Testis (tissue), 3 donors: ENCODE results near the gene ZFR. TPM values are rescaled to one million over a fixed set of nuclear protein-coding genes. Genes with fewer than 3 reads are reported as not detected.

Experiments
- DNase-seq: peaks from one replicate; pipeline ENCODE4 v3.0.0-alpha.2; 2019
- H3K27ac ChIP-seq, 2 donors: fragments of 200-600 bp; sonication (generic); one replicate each; pipeline ENCODE4 v1.5.1; 2019
- H3K27me3 ChIP-seq: fragments of 200-600 bp; sonication (generic); one replicate; pipeline ENCODE4 v1.5.1; 2019
- H3K36me3 ChIP-seq: fragments of 200-600 bp; sonication (generic); one replicate; pipeline ENCODE4 v1.5.1; 2017; ENCODE audit warnings: low read depth; ENCODE audit errors: missing control alignments
- H3K4me1 ChIP-seq: fragments of 200-600 bp; sonication (generic); one replicate; pipeline ENCODE4 v1.5.1; 2019
- H3K4me3 ChIP-seq, 2 donors: fragments of 200-600 bp; sonication (generic); one replicate each; pipeline ENCODE4 v1.5.1; 2017 to 2019
- H3K9me3 ChIP-seq: fragments of 200-600 bp; sonication (generic); one replicate; pipeline ENCODE4 v1.5.1; 2017
- CTCF ChIP-seq, 3 experiments: fragments of 450-650 bp in 2 of 3; fragments of 200-600 bp in 1 of 3; sonication (generic) in 1 of 3; IDR thresholded peaks; one replicate each; pipeline ENCODE4 v1.5.1; 2016 to 2019; ENCODE audit warnings: antibody characterized with exemption in 3 of 3, mild to moderate bottlenecking in 2 of 3, moderate library complexity in 1 of 3
- POLR2A ChIP-seq: fragments of 450-650 bp; IDR thresholded peaks from one replicate; pipeline ENCODE4 v1.6.1; 2017; ENCODE audit warnings: antibody characterized with exemption, mild to moderate bottlenecking, moderate library complexity
- WGBS, 2 donors: methylation state at CpG; one replicate each; pipeline ENCODE4 v1.1.5; 2018; 5-methylcytosine and 5-hydroxymethylcytosine counted together
- intact Hi-C: fragments of 100-400 bp; cut with DNase I; formaldehyde crosslinking; loops from one replicate; pipeline ENCODE4 v1.15.1; 2023; ENCODE audit warnings: low total_unique reads
- polyA plus RNA-seq: library from polyadenylated mRNA; stranded (reverse); fragments of 350-450 nt; fragmentation: Illumina TruSeq; extraction: RNeasy Lipid Tissue Mini Kit (QIAGEN cat#74804); gene quantifications from one replicate; pipeline ENCODE4 v1.2.3, GENCODE V29; 2014; ENCODE audit warnings: low read depth, low replicate concordance; ENCODE audit not compliant: insufficient read depth
- total RNA-seq, 2 donors: library from RNA; depleted of rRNA; stranded (reverse); fragments of >200 nt; gene quantifications; one replicate each; pipeline ENCODE4 v1.2.3, GENCODE V29; 2016

Gene ZFR
- total and polyA plus RNA-seq, 3 donors from 2014 or later = 77.1 to 112 (median 97.2) TPM

- no peaks in the 10 kb centered on the region for H3K36me3 ChIP-seq
- TF ChIP-seq POLR2A = no peak
- TF ChIP-seq CTCF (IDR thresholded peaks at IDR 0.05) = no peak
- 92 to 96% methylated on average over 1 of the region's 1 CpG for WGBS, 2 donors
- H3K27me3 ChIP-seq = no peaks in the 10 kb centered on the region
- peaks cover 12% of the 10 kb centered on the region for H3K4me1 ChIP-seq
- H3K27ac ChIP-seq = no peak overlapping the region
- no peak overlapping the region for H3K4me3 ChIP-seq
- no peaks in the 10 kb centered on the region for H3K9me3 ChIP-seq
- intact Hi-C loops = no loop called here
- no peak for DNase-seq
These were observed 112.2 kb downstream of the ZFR start for GRCh38 chr5:32332361-32332760.

- Histone ChIP-seq H3K9me3 (no peaks in the 10 kb centered on the region), H3K4me1 (peaks cover 12% of the 10 kb centered on the region), H3K27ac (no peak overlapping the region), H3K27me3 (no peaks in the 10 kb centered on the region), H3K4me3 (no peak overlapping the region), H3K36me3 (no peaks in the 10 kb centered on the region)
- intact Hi-C loops = no loop called here
- DNase-seq = no peak
- WGBS, 2 donors = 55 to 63% methylated on average over 3 of the region's 3 CpGs
- no peak for TF ChIP-seq POLR2A
- TF ChIP-seq CTCF (IDR thresholded peaks at IDR 0.05) = no peak
These were observed 112.6 kb downstream of the ZFR start for GRCh38 chr5:32331935-32332274.

GRCh38 chr5:32331217-32331934 lies 113.2 kb downstream of the ZFR start:
- Histone ChIP-seq H3K4me3 (no peak overlapping the region), H3K27ac (no peak overlapping the region), H3K27me3 (no peaks in the 10 kb centered on the region), H3K9me3 (no peaks in the 10 kb centered on the region), H3K4me1 (peaks cover 12% of the 10 kb centered on the region), H3K36me3 (no peaks in the 10 kb centered on the region)
- TF ChIP-seq CTCF (IDR thresholded peaks at IDR 0.05) (no peak), POLR2A (no peak)
- intact Hi-C loops = no loop called here
- WGBS, 2 donors = 70 to 74% methylated on average over 11 of the region's 11 CpGs
- no peak for DNase-seq

GRCh38 chr5:32330126-32330971 lies 114.2 kb downstream of the ZFR start:
- no peaks in the 10 kb centered on the region for H3K36me3 ChIP-seq
- H3K4me3 ChIP-seq = no peak overlapping the region
- H3K27me3 ChIP-seq = no peaks in the 10 kb centered on the region
- TF ChIP-seq POLR2A = no peak
- no peak for TF ChIP-seq CTCF (IDR thresholded peaks at IDR 0.05)
- DNase-seq = peak; percentile 41
- no peaks in the 10 kb centered on the region for H3K9me3 ChIP-seq
- WGBS, 2 donors = 56 to 58% methylated on average over 11 of the region's 11 CpGs
- H3K27ac ChIP-seq = no peak overlapping the region
- intact Hi-C loops = no loop called here
- peaks cover 12% of the 10 kb centered on the region for H3K4me1 ChIP-seq
